CD4-positive, alpha-beta T cell (primary cell): Measurements from ENCODE around the gene TMEM91. TPM values are rescaled to one million over a fixed set of nuclear protein-coding genes. Genes with fewer than 3 reads are reported as not detected.

Source experiments
- ATAC-seq: fragments of 200-7000 bp; cut with Tn5 transposase; one replicate; pipeline ENCODE4 v1.10.0; 2022; ENCODE audit warnings: mild to moderate bottlenecking; ENCODE audit not compliant: poor library complexity
- CTCF ChIA-PET: fragments of 350-600 bp; sonication (Branson Sonifier 250); formaldehyde crosslinking; loops from one replicate; lab custom pipeline; 2021; ENCODE audit warnings: antibody characterized with exemption, inconsistent platforms; lab: Charles Lee
- POLR2A ChIA-PET: fragments of 350-600 bp; sonication (Branson Sonifier 250); formaldehyde crosslinking; loops from one replicate; lab custom pipeline; 2021; ENCODE audit warnings: antibody characterized with exemption, inconsistent platforms; lab: Charles Lee
- DNase-seq, 14 experiments: peaks; one replicate each; pipeline ENCODE4 v3.0.0-alpha.2; 2013 to 2020; ENCODE audit warnings: mixed read lengths in 2 of 14
- H3K27ac ChIP-seq, 2 donors: one replicate each; pipeline versions ENCODE4 v1.5.1 to v1.7.0; 2013; ENCODE audit warnings: low read length in 2 of 2, low read depth in 1 of 2, mild to moderate bottlenecking in 1 of 2
- H3K27me3 ChIP-seq, 2 experiments: 1 replicate in 1 of 2; 2 replicates in 1 of 2; pipeline versions ENCODE4 v1.6.1 to v1.7.0; 2013; ENCODE audit warnings: low read length in 2 of 2, control low read depth in 1 of 2, mild to moderate bottlenecking in 1 of 2, moderate library complexity in 1 of 2; ENCODE audit not compliant: insufficient read depth in 2 of 2, control insufficient read depth in 1 of 2
- H3K36me3 ChIP-seq: one replicate; pipeline ENCODE4 v1.6.1; 2013; ENCODE audit warnings: low read length, control low read depth; ENCODE audit not compliant: insufficient read depth
- H3K4me1 ChIP-seq: one replicate; pipeline ENCODE4 v1.6.1; 2013; ENCODE audit warnings: low read length, control low read depth; ENCODE audit not compliant: insufficient read depth
- H3K4me3 ChIP-seq: one replicate; pipeline ENCODE4 v1.5.1; 2013; ENCODE audit warnings: mild to moderate bottlenecking, low read length, moderate library complexity
- H3K9me3 ChIP-seq, 2 experiments: 1 replicate in 1 of 2; 2 replicates in 1 of 2; pipeline versions ENCODE4 v1.6.1 to v1.7.0; 2013; ENCODE audit warnings: low read length in 2 of 2, mild to moderate bottlenecking in 2 of 2, control low read depth in 1 of 2, moderate library complexity in 1 of 2; ENCODE audit not compliant: control insufficient read depth in 1 of 2, insufficient read depth in 1 of 2
- H3K27ac Mint-ChIP-seq: one replicate; pipeline ENCODE4 v1.8.0; 2020; ENCODE audit warnings: mixed read lengths
- H3K27me3 Mint-ChIP-seq: one replicate; pipeline ENCODE4 v1.8.0; 2021; ENCODE audit warnings: mixed read lengths
- H3K36me3 Mint-ChIP-seq: one replicate; pipeline ENCODE4 v1.8.0; 2021; ENCODE audit warnings: low read depth, mixed read lengths
- H3K4me1 Mint-ChIP-seq: one replicate; pipeline ENCODE4 v1.8.0; 2021; ENCODE audit warnings: low read depth, mixed read lengths
- H3K4me3 Mint-ChIP-seq: one replicate; pipeline ENCODE4 v1.8.0; 2020; ENCODE audit warnings: mild to moderate bottlenecking, mixed read lengths
- H3K9me3 Mint-ChIP-seq: one replicate; pipeline ENCODE4 v1.8.0; 2020; ENCODE audit warnings: mixed read lengths
- intact Hi-C, 2 experiments: fragments of 100-400 bp; cut with DNase I in 1 of 2; cut with micrococcal nuclease in 1 of 2; formaldehyde crosslinking; loops; one replicate each; pipeline versions ENCODE4 v1.15.1 to v1.9.0; 2023 to 2025; cut with DNase I, micrococcal nuclease
- total RNA-seq, 174 experiments: library from RNA in 2 of 174; stranded (reverse) in 2 of 174; gene quantifications; one replicate each; pipeline ENCODE4 v1.2.3 and lab custom pipeline; 2021 to 2026
- TF ChIP-seq, protein P1 (sequence below): fragments of 200-600 bp; IDR thresholded peaks from one replicate; pipeline ENCODE4 v1.8.0; 2022; ENCODE audit warnings: antibody characterized with exemption, mild to moderate bottlenecking

TMEM91 gene
- total RNA-seq, 2 experiments from 2014 or later: 6.8 to 7.7 TPM

DNA sequence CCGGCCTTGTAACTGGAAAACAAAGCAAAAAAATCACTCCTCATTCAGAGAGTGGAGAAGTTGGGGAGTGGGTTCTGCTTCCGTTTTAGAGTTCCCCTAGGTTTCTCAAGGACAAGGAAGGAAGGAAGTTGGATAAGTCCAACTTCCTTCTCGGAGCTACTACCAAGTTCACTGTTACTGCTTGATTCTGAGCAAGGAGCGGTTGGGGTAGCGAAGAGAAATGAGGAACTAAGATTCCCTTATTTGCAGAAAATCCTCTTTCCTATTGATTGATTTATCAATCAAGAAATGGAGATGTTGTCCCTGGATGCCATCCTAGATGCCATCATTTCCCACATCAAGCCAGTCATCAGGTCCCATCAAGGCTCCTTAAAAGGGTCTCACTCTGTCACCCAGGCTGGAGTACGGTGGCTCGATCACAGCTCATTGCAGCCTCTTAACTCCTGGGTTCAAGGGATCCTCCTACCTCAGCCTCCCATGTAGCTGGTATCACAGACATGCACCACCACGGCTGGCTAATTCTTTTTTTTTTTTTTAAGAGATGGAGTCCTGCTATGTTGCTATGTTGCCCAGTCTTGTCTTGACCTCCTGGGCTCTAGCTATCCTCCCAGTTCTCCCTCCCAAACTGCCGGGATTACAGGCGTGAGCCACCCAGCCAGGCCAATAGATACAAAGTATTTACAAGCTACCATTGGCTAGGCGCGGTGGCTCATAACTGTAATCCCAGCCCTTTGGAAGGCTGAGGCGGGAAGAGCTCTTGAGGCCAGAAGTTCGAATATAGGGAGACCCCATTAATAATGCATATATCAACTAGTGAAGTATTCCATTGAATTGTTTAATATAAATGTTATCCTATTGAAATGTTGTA lies 11.6 kb upstream of the TMEM91 start:
- TF ChIP-seq, protein P1, sequence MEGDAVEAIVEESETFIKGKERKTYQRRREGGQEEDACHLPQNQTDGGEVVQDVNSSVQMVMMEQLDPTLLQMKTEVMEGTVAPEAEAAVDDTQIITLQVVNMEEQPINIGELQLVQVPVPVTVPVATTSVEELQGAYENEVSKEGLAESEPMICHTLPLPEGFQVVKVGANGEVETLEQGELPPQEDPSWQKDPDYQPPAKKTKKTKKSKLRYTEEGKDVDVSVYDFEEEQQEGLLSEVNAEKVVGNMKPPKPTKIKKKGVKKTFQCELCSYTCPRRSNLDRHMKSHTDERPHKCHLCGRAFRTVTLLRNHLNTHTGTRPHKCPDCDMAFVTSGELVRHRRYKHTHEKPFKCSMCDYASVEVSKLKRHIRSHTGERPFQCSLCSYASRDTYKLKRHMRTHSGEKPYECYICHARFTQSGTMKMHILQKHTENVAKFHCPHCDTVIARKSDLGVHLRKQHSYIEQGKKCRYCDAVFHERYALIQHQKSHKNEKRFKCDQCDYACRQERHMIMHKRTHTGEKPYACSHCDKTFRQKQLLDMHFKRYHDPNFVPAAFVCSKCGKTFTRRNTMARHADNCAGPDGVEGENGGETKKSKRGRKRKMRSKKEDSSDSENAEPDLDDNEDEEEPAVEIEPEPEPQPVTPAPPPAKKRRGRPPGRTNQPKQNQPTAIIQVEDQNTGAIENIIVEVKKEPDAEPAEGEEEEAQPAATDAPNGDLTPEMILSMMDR: no peak
- Histone ChIP-seq H3K27ac (peak overlapping the region; percentile 98 to 99), H3K4me3 (peak overlapping the region; percentile 66), H3K9me3 (no peaks in the 10 kb centered on the region), H3K4me1 (peaks cover 33% of the 10 kb centered on the region), H3K27me3 (no peaks in the 10 kb centered on the region), H3K36me3 (peaks cover 3% of the 10 kb centered on the region)
- Mint-ChIP-seq H3K27me3 (no peaks in the 10 kb centered on the region), H3K27ac (peak overlapping the region; percentile 98), H3K36me3 (peaks cover 13% of the 10 kb centered on the region), H3K4me3 (peak overlapping the region; percentile 94), H3K9me3 (no peaks in the 10 kb centered on the region), H3K4me1 (peaks cover 34% of the 10 kb centered on the region)
- no peak for DNase-seq
- intact Hi-C loops: loop anchor here (1.0 to 5.0 kb wide), 4 partner anchors 33 to 713 kb away; partner anchors contain the start of genes BCKDHA (in 2 of the 2), EXOSC5 (in 2 of the 2), DMAC2 (in 1 of the 2) and ZNF574 (in 1 of the 2)
- POLR2A ChIA-PET: interaction anchor here (0.6 to 5.3 kb wide), 24 partner anchors 8 to 1929 kb away, joined by 3 to 148 read pairs (median 6); partner anchors contain the start of genes ACTMAP, CCDC97, CEACAM21 and DMAC2
- CTCF ChIA-PET: interaction anchor here (2.0 to 3.1 kb wide), 3 partner anchors 12 to 102 kb away, joined by 9 to 17 read pairs (median 9); partner anchors contain the start of genes DMAC2 and TGFB1
- ATAC-seq: no peak

DNA sequence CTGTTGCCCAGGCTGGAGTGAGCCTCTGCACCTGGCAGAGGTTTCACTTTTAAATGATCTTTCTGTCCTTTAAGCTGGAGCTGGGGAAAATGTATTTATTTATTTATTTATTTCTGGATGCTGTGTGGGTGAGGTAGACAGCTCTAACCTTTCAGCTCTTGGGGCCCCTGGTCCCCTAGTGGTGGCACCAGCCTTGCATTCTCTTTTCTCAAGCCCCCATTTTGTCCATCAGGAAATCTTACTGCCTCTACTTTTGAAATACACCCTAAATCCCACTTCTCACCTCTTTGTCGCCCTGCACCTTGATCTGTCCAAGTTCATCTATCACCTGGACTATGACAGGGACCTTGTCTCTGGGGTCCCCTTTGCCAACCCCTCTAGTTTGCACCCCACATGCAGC lies 10.2 kb upstream of the TMEM91 start:
- POLR2A ChIA-PET: no interaction called here
- H3K27ac Mint-ChIP-seq: peak overlapping the region; percentile 72

DNA sequence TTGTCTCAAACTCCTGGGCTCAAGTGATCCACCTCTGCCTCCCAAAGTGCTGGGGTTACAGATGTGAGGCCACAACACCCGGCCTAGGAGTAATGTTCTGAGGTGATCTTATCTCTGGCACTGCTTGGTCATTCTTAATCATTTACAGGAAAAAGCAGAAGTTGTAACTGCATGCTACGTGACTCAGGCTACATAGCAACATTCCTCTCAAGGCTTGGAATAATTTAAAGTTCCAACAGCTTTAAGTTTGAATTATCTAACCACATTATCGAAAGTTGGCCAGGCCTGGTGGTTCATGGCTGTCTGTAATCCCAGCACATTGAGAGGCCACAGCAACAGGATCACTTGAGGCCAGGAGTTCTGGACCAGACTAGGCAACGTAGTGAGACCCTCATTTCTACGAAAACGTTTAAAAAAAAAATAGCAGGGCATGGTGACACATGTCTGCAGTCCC lies 8.5 kb upstream of the TMEM91 start:
- ChIA-PET CTCF (interaction anchor here (1.2 kb wide), 1 partner anchor 15 kb away, joined by 3 read pairs; no protein-coding TSS in a partner anchor), POLR2A (no interaction called here)
- H3K27me3 ChIP-seq: no peaks in the 10 kb centered on the region
- TF ChIP-seq, protein P1: no peak
- no peak overlapping the region for H3K27ac ChIP-seq
- H3K27me3 Mint-ChIP-seq: no peaks in the 10 kb centered on the region
- no peaks in the 10 kb centered on the region for H3K9me3 Mint-ChIP-seq
- H3K4me1 Mint-ChIP-seq: peaks cover 16% of the 10 kb centered on the region
- peak in 1 of 14 experiments; percentile 44 for DNase-seq
- no peak overlapping the region for H3K27ac Mint-ChIP-seq
- H3K4me3 Mint-ChIP-seq: no peak overlapping the region
- H3K4me1 ChIP-seq: peaks cover 18% of the 10 kb centered on the region
- H3K36me3 ChIP-seq: no peaks in the 10 kb centered on the region
- peaks cover 9% of the 10 kb centered on the region for H3K36me3 Mint-ChIP-seq
- no peak for ATAC-seq
- intact Hi-C loops: no loop called here
- no peak overlapping the region for H3K4me3 ChIP-seq
- H3K9me3 ChIP-seq: no peaks in the 10 kb centered on the region

More for the DNA sequence above, 10.2 kb upstream of the TMEM91 start:
- Histone ChIP-seq H3K27me3 (no peaks in the 10 kb centered on the region), H3K4me1 (peaks cover 27% of the 10 kb centered on the region), H3K27ac (no peak overlapping the region), H3K9me3 (no peaks in the 10 kb centered on the region), H3K36me3 (no peaks in the 10 kb centered on the region), H3K4me3 (no peak overlapping the region)
- intact Hi-C loops: no loop called here
- ATAC-seq (no peak), DNase-seq (peak in 1 of 14 experiments; percentile 52)
- Mint-ChIP-seq H3K27me3 (no peaks in the 10 kb centered on the region), H3K4me1 (peaks cover 25% of the 10 kb centered on the region), H3K36me3 (peaks cover 13% of the 10 kb centered on the region), H3K4me3 (peak overlapping the region; percentile 77), H3K9me3 (no peaks in the 10 kb centered on the region)
- CTCF ChIA-PET: interaction anchor here (0.7 kb wide), 2 partner anchors 231 to 971 kb away, joined by 3 read pairs; no protein-coding TSS in a partner anchor
- TF ChIP-seq, protein P1: no peak
